Endodermal cell (in vitro differentiated cells): ENCODE results near the gene DPEP3. TPM values are rescaled to one million over a fixed set of nuclear protein-coding genes. Genes with fewer than 3 reads are reported as not detected.
"Not testable (repeated sequence)": the region's sequence is repeated elsewhere in the genome, so short reads cannot be mapped to it uniquely, and the experiment has no call there.

ENCODE experiments used
- DNase-seq: peaks from one replicate; pipeline ENCODE4 v3.0.0-alpha.2; 2017
- H3K27ac ChIP-seq: 2 replicates; pipeline ENCODE4 v1.5.1; 2013; ENCODE audit warnings: mild to moderate bottlenecking, low read depth, low read length, moderate library complexity
- H3K27me3 ChIP-seq: 2 replicates; pipeline ENCODE4 v1.6.1; 2013; ENCODE audit warnings: mild to moderate bottlenecking, low read length, moderate library complexity; ENCODE audit not compliant: insufficient read depth, control insufficient read depth, poor library complexity, severe bottlenecking
- H3K36me3 ChIP-seq: 2 replicates; pipeline ENCODE4 v1.7.0; 2013; ENCODE audit warnings: mild to moderate bottlenecking, low read length, moderate library complexity; ENCODE audit not compliant: control insufficient read depth, insufficient read depth
- H3K4me1 ChIP-seq: one replicate; pipeline ENCODE4 v1.7.0; 2013; ENCODE audit warnings: low read length; ENCODE audit not compliant: control insufficient read depth, insufficient read depth
- H3K4me3 ChIP-seq: 2 replicates; pipeline ENCODE4 v1.5.1; 2013; ENCODE audit warnings: mild to moderate bottlenecking, low read length, moderate library complexity
- H3K9ac ChIP-seq: 2 replicates; pipeline ENCODE4 v1.6.1; 2013; ENCODE audit warnings: mild to moderate bottlenecking, low read length, moderate library complexity; ENCODE audit not compliant: poor library complexity, severe bottlenecking; ENCODE audit errors: extremely low read depth
- H3K9me3 ChIP-seq: 2 replicates; pipeline ENCODE4 v1.6.1; 2013; ENCODE audit warnings: mild to moderate bottlenecking, low read length, moderate library complexity; ENCODE audit not compliant: control insufficient read depth
- H3K27ac Mint-ChIP-seq: 2 replicates; pipeline ENCODE4 v1.8.0; 2020; ENCODE audit warnings: mixed read lengths
- H3K27me3 Mint-ChIP-seq: 2 replicates; pipeline ENCODE4 v1.8.0; 2021; ENCODE audit warnings: mild to moderate bottlenecking, mixed read lengths; ENCODE audit not compliant: insufficient read depth
- H3K36me3 Mint-ChIP-seq: 2 replicates; pipeline ENCODE4 v1.8.0; 2020; ENCODE audit warnings: low read depth, mixed read lengths
- H3K4me1 Mint-ChIP-seq: 2 replicates; pipeline ENCODE4 v1.8.0; 2020; ENCODE audit warnings: mixed read lengths
- H3K4me3 Mint-ChIP-seq: 2 replicates; pipeline ENCODE4 v1.8.0; 2020; ENCODE audit warnings: mild to moderate bottlenecking, moderate library complexity, mixed read lengths
- H3K9me3 Mint-ChIP-seq: 2 replicates; pipeline ENCODE4 v1.8.0; 2020; ENCODE audit warnings: mild to moderate bottlenecking, mixed read lengths
- WGBS, 2 experiments: methylation state at CpG; one replicate each; pipeline versions ENCODE4 v1.1.5 to v1.1.7; 2013; ENCODE audit warnings: missing lambda C conversion rate in 2 of 2, mixed read lengths in 1 of 2; ENCODE audit not compliant: insufficient coverage in 1 of 2, insufficient read length in 1 of 2; 5-methylcytosine and 5-hydroxymethylcytosine counted together
- total RNA-seq, 2 donors: library from RNA; stranded (reverse); fragmentation: NEBNext Ultra II Directional in 1 of 2; extraction: Animal tissue kit (Norgen Biotek cat#: 25700) in 1 of 2; gene quantifications; 2 replicates in 1 of 2; 3 replicates in 1 of 2; pipeline ENCODE4 v1.2.1, GENCODE V29; 2021
- TF ChIP-seq, protein P1 (sequence below): fragments of 200-600 bp; sonication (generic); conservative IDR thresholded peaks from 2 replicates; pipeline ENCODE4 v1.5.0; 2021; ENCODE audit warnings: antibody characterized with exemption, mild to moderate bottlenecking

DPEP3 gene
- total RNA-seq, 2 donors from 2014 or later = 2.9 to 3.5 TPM

DNA sequence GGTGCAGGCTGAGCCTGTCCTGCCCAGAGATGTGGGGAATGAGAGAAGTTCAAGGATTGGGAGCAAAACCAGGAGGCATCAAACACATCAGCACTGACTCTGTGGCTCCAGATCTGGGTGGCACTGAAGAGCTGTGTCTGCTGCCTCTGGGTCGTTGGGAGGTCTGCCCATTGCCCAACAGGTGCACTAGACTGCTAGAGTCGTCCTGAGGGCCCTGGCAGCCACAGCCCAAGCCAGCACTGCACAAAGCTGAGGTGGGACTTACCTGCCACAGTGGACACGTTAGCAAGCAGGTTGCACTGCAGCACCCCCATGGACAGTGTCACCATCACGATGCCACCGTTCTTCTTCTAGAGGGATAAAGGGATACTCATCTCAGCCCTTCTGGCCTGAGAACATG is 3.3 kb downstream of the DPEP3 start:
- no peaks in the 10 kb centered on the region for H3K9me3 Mint-ChIP-seq
- 78 to 79% methylated on average over 4 to 5 of the region's 5 CpGs for WGBS, 2 experiments
- H3K27me3 ChIP-seq = peaks cover 15% of the 10 kb centered on the region
- TF ChIP-seq, protein P1, sequence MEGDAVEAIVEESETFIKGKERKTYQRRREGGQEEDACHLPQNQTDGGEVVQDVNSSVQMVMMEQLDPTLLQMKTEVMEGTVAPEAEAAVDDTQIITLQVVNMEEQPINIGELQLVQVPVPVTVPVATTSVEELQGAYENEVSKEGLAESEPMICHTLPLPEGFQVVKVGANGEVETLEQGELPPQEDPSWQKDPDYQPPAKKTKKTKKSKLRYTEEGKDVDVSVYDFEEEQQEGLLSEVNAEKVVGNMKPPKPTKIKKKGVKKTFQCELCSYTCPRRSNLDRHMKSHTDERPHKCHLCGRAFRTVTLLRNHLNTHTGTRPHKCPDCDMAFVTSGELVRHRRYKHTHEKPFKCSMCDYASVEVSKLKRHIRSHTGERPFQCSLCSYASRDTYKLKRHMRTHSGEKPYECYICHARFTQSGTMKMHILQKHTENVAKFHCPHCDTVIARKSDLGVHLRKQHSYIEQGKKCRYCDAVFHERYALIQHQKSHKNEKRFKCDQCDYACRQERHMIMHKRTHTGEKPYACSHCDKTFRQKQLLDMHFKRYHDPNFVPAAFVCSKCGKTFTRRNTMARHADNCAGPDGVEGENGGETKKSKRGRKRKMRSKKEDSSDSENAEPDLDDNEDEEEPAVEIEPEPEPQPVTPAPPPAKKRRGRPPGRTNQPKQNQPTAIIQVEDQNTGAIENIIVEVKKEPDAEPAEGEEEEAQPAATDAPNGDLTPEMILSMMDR = no peak
- H3K9me3 ChIP-seq = no peaks in the 10 kb centered on the region
- no peaks in the 10 kb centered on the region for H3K4me1 ChIP-seq
- peaks cover 12% of the 10 kb centered on the region for H3K27me3 Mint-ChIP-seq
- H3K36me3 Mint-ChIP-seq = no peaks in the 10 kb centered on the region
- H3K27ac Mint-ChIP-seq = no peak overlapping the region
- DNase-seq = no peak
- H3K4me1 Mint-ChIP-seq = no peaks in the 10 kb centered on the region
- no peak overlapping the region for H3K27ac ChIP-seq
- H3K4me3 Mint-ChIP-seq = no peak overlapping the region
- no peak overlapping the region for H3K9ac ChIP-seq
- H3K4me3 ChIP-seq = no peak overlapping the region
- H3K36me3 ChIP-seq = no peaks in the 10 kb centered on the region

DNA sequence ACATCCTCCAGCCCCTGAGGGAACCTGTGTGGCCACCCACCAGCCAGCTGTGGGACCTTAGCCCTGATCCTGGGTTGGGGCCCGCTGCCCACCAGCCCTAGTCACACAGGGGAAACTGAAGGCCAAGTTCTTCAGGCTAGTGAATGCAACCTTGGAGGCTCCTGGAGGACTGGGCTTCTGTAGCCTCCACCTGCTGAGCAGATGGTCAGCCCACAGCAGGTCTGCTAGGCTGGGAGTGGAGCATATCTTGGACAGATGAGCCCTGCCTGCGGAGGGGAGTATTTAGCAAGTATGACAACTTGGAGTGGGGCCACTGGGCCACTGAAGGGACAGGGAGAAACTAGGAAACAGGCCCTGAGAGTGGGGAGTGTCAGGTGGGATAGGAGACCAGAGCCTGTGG is 4.1 kb downstream of the DPEP3 start:
- H3K27me3 Mint-ChIP-seq = peaks cover 13% of the 10 kb centered on the region
- Histone ChIP-seq H3K4me3 (no peak overlapping the region), H3K27me3 (peaks cover 15% of the 10 kb centered on the region), H3K9ac (no peak overlapping the region), H3K36me3 (no peaks in the 10 kb centered on the region), H3K27ac (no peak overlapping the region), H3K4me1 (no peaks in the 10 kb centered on the region), H3K9me3 (no peaks in the 10 kb centered on the region)
- H3K4me3 Mint-ChIP-seq = no peak overlapping the region
- TF ChIP-seq, protein P1 = no peak
- no peaks in the 10 kb centered on the region for H3K9me3 Mint-ChIP-seq
- H3K4me1 Mint-ChIP-seq = no peaks in the 10 kb centered on the region
- H3K36me3 Mint-ChIP-seq = no peaks in the 10 kb centered on the region
- H3K27ac Mint-ChIP-seq = no peak overlapping the region
- 83 to 90% methylated on average over 1 to 2 of the region's 2 CpGs for WGBS, 2 experiments
- DNase-seq = peak; percentile 37

DNA sequence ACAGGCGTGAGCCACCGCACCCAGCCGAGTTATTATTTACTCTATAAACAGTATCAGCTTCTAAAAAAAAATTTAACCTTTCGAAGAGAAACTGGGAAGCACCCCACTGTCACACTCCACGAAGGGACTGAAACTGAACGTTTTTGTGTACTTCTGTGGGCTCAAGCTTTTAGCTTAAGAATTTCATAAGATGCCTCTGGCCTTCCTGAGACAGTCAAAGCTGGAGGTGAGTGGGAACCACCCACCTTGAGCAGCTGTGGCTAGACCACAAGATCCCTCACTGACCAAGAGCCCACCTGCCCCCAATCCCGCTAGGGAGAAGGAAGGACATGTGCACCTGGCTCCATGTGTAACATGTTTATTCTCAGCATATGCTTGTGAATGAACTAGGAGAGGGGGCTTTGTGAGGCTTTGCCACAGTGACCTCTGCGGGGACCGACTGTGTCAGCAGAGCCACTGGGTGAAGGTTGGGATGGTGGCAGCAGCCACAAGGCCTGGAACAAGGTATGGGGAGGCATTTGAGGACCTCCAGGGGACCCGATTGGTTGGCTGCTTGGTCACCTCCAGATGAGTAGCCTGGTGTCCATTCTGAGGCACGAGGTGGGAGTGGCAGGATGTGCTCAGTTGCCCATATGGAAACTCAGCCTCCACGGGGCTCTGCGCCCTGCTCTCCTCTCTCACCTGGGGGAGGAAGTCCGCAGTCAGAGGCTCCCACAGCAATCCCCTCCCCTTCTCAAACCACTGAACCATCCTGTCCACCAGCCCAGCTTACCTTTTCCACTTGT is 4.8 kb downstream of the DPEP3 start:
- Mint-ChIP-seq H3K4me3 (no peak overlapping the region), H3K36me3 (no peaks in the 10 kb centered on the region), H3K9me3 (no peaks in the 10 kb centered on the region), H3K4me1 (no peaks in the 10 kb centered on the region), H3K27ac (no peak overlapping the region), H3K27me3 (peaks cover 18% of the 10 kb centered on the region)
- WGBS, 2 experiments = 85 to 87% methylated on average over 7 to 14 of the region's 14 CpGs
- Histone ChIP-seq H3K4me3 (no peak overlapping the region), H3K36me3 (no peaks in the 10 kb centered on the region), H3K9ac (no peak overlapping the region), H3K4me1 (no peaks in the 10 kb centered on the region), H3K27me3 (peaks cover 15% of the 10 kb centered on the region), H3K27ac (no peak overlapping the region), H3K9me3 (no peaks in the 10 kb centered on the region)
- TF ChIP-seq, protein P1 = no peak
- DNase-seq = no peak

DNA sequence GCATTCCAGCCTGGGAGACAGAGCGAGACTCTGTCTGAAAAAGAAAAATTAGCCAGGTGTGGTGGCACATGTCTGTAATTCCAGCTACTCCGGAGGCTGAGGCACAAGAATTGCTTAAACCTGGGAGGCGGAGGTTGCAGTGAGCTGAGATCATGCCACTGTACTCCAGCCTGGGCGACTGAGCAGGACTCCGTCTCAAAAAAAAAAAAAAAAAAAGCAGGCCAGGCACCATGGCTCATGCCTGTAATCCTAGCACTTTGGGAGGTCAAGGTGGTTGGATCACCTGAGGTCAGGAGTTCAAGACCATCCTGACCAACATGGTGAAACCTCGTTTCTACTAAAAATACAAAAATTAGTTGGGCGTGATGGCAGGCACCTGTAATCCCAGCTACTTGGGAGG is 8.0 kb downstream of the DPEP3 start:
- 93 to 95% methylated on average over 6 to 7 of the region's 7 CpGs for WGBS, 2 experiments
- H3K4me1 Mint-ChIP-seq, H3K9me3 ChIP-seq, H3K9ac ChIP-seq, H3K4me3 Mint-ChIP-seq, H3K27ac Mint-ChIP-seq, H3K36me3 Mint-ChIP-seq, H3K4me1 ChIP-seq, H3K36me3 ChIP-seq, H3K4me3 ChIP-seq, DNase-seq, H3K27me3 ChIP-seq, H3K9me3 Mint-ChIP-seq, H3K27ac ChIP-seq: not testable (repeated sequence)
- H3K27me3 Mint-ChIP-seq = peaks cover 22% of the 10 kb centered on the region
